Measurements from ENCODE around the gene KRT12. TPM values are rescaled to one million over a fixed set of nuclear protein-coding genes. Genes with fewer than 3 reads are reported as not detected.

KRT12 gene
- total RNA-seq, 6 experiments from 2014 or later: not detected

- no peaks in the 10 kb centered on the region for H3K9me3 Mint-ChIP-seq
- no peak overlapping the region; the same call in 1 of the 2 replicates for H3K4me3 Mint-ChIP-seq
- TF ChIP-seq CTCF (IDR thresholded peaks at IDR 0.05): no peak
- H3K36me3 Mint-ChIP-seq (ENCODE audit: low read depth): 0 out of 2 replicates have a peak, but pooled peaks cover 7% of the 10 kb centered on the region
- H3K27ac Mint-ChIP-seq: no peak overlapping the region; the same call in 1 of the 2 replicates
- H3K27me3 Mint-ChIP-seq (ENCODE audit: insufficient read depth): no peaks in the 10 kb centered on the region; the same call in 1 of the 2 replicates
- no peak for DNase-seq
- peaks cover 80% of the 10 kb centered on the region for H3K4me1 Mint-ChIP-seq (ENCODE audit: low read depth)
Observed at GRCh38 chr17:40912486-40913210, 45.6 kb upstream of the KRT12 start.

DNA sequence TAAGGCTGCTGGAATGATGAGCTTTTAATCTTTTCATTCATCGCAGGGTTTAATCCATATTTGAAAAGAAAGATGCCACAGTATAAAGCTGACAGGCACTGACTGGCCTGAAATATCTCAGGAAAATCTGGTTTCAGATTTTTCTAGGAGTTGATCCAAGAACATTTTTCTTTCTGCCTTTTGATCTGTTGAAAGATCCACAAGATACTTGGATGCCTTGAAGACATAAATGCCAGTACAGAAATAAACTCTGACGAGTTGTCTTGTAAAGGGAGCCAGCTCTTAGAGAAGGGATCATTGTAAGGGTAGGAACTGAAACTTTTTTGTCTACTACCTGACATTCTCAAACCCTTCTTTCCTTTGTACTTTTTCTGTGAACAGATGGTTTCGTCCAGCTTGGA, 43.4 kb upstream of the KRT12 start:
- Mint-ChIP-seq H3K9me3 (no peaks in the 10 kb centered on the region), H3K4me1 (ENCODE audit: low read depth) (peaks cover 69% of the 10 kb centered on the region), H3K27me3 (ENCODE audit: insufficient read depth) (peaks cover 2% of the 10 kb centered on the region), H3K36me3 (ENCODE audit: low read depth) (0 out of 2 replicates have a peak, but pooled peaks cover 7% of the 10 kb centered on the region), H3K27ac (peak overlapping the region; percentile 91), H3K4me3 (peak overlapping the region; percentile 64)
- peak; percentile 82 for DNase-seq
- no peak for TF ChIP-seq CTCF (IDR thresholded peaks at IDR 0.05)

DNA sequence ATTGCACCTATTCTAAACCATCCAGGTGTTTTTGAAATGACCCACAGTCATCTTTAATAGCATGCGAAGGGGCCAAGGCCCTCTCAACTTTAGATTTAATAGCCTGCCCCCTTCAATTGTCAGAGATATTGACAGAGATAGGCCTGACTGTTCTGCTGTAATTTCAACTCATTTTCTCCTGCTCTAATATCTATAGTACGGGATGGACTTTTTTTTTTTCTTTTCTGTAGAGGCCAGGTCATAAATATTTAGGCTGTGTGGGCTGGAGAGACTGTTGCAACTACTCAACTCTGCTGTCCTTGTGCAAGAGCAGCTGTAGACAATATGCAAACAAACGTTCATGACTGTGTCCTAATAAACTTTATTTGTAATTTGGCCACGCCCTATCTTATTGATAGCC, 42.7 kb upstream of the KRT12 start:
- DNase-seq: peak; percentile 65
- Mint-ChIP-seq H3K27ac (peak overlapping the region; percentile 91), H3K27me3 (ENCODE audit: insufficient read depth) (peaks cover 2% of the 10 kb centered on the region), H3K4me3 (peak overlapping the region; percentile 64), H3K4me1 (ENCODE audit: low read depth) (peaks cover 64% of the 10 kb centered on the region), H3K9me3 (no peaks in the 10 kb centered on the region), H3K36me3 (ENCODE audit: low read depth) (0 out of 2 replicates have a peak, but pooled peaks cover 7% of the 10 kb centered on the region)
- TF ChIP-seq CTCF (IDR thresholded peaks at IDR 0.05): no peak

GRCh38 chr17:40909351-40909750, 42.3 kb upstream of the KRT12 start:
- peak; percentile 98 for DNase-seq
- Mint-ChIP-seq H3K27me3 (ENCODE audit: insufficient read depth) (peaks cover 2% of the 10 kb centered on the region), H3K4me1 (ENCODE audit: low read depth) (peaks cover 64% of the 10 kb centered on the region), H3K4me3 (peak overlapping the region; percentile 64; the same call in 1 of the 2 replicates), H3K27ac (peak overlapping the region; percentile 91), H3K36me3 (ENCODE audit: low read depth) (0 out of 2 replicates have a peak, but pooled peaks cover 7% of the 10 kb centered on the region), H3K9me3 (no peaks in the 10 kb centered on the region)
- peak; percentile 90 for TF ChIP-seq CTCF (IDR thresholded peaks at IDR 0.05)

GRCh38 chr17:40906613-40907012, 39.6 kb upstream of the KRT12 start:
- no peak for DNase-seq
- TF ChIP-seq CTCF (IDR thresholded peaks at IDR 0.05): no peak
- Mint-ChIP-seq H3K36me3 (ENCODE audit: low read depth) (no peaks in the 10 kb centered on the region), H3K27me3 (ENCODE audit: insufficient read depth) (peaks cover 2% of the 10 kb centered on the region), H3K27ac (no peak overlapping the region), H3K4me1 (ENCODE audit: low read depth) (peaks cover 67% of the 10 kb centered on the region), H3K9me3 (no peaks in the 10 kb centered on the region), H3K4me3 (no peak overlapping the region)

Measured in HFFc6 (cell line).